SU-DHL-6 (cell line): ENCODE results near the gene CIT.

Experiments used
- H2AFZ ChIP-seq: fragments of 200-600 bp; sonication (generic); 2 replicates; pipeline ENCODE4 v1.6.1; 2014; ENCODE audit warnings: low read depth, mild to moderate bottlenecking, moderate library complexity, mixed read lengths, antibody characterized with exemption, low read length; ENCODE audit not compliant: severe bottlenecking
- H3F3A ChIP-seq: fragments of 200-600 bp; shearing (Covaris generic); 2 replicates; pipeline ENCODE4 v1.6.0; 2016; ENCODE audit warnings: antibody characterized with exemption, mild to moderate bottlenecking; ENCODE audit not compliant: insufficient read depth
- H3K27ac ChIP-seq: fragments of 200-600 bp; sonication (generic); 2 replicates; pipeline ENCODE4 v1.5.1; 2016; ENCODE audit warnings: low read depth, mild to moderate bottlenecking, low read length, moderate library complexity, mixed read lengths
- H3K27me3 ChIP-seq: fragments of 200-600 bp; sonication (generic), shearing (Covaris generic); 2 replicates; pipeline ENCODE4 v1.6.0; 2014; ENCODE audit warnings: mild to moderate bottlenecking, low read length
- H3K36me3 ChIP-seq: fragments of 200-600 bp; sonication (generic); 2 replicates; pipeline ENCODE4 v1.6.1; 2014; ENCODE audit warnings: mild to moderate bottlenecking, low read length, mixed read lengths
- H3K4me2 ChIP-seq: fragments of 300-600, 200-600 bp; shearing (Covaris generic), sonication (generic); 2 replicates; pipeline ENCODE4 v1.6.0; 2014; ENCODE audit warnings: low read length, low read depth, mild to moderate bottlenecking; ENCODE audit not compliant: poor library complexity, severe bottlenecking
- H3K4me3 ChIP-seq: fragments of 200-600 bp; sonication (generic); 2 replicates; pipeline ENCODE4 v1.5.1; 2014; ENCODE audit warnings: antibody characterized with exemption, low read length, mild to moderate bottlenecking, mixed read lengths; ENCODE audit not compliant: insufficient read depth, poor library complexity, severe bottlenecking
- H3K79me2 ChIP-seq: fragments of 200-600 bp; sonication (generic); 2 replicates; pipeline ENCODE4 v1.6.1; 2014; ENCODE audit warnings: mild to moderate bottlenecking, low read length, moderate library complexity; ENCODE audit not compliant: insufficient read depth
- H3K9ac ChIP-seq: fragments of 200-600 bp; sonication (generic); 2 replicates; pipeline ENCODE4 v1.7.0; 2014; ENCODE audit warnings: mild to moderate bottlenecking, low read length
- H3K9me2 ChIP-seq: fragments of 200-600 bp; sonication (generic); replicated peaks from 2 replicates; pipeline ENCODE4 v1.6.1; 2014; ENCODE audit warnings: low read length; ENCODE audit not compliant: insufficient read depth
- H3K9me3 ChIP-seq: fragments of 200-600 bp; sonication (generic); 2 replicates; pipeline ENCODE4 v1.6.1; 2014; ENCODE audit warnings: low read length, mixed read lengths; ENCODE audit not compliant: insufficient read depth
- H4K20me1 ChIP-seq: fragments of 200-600 bp; sonication (generic); 2 replicates; pipeline ENCODE4 v1.6.1; 2014; ENCODE audit warnings: low read depth, mild to moderate bottlenecking, antibody characterized with exemption, low read length, moderate library complexity, mixed read lengths
- CTCF ChIP-seq: fragments of 200-600 bp; sonication (generic); IDR thresholded peaks from one replicate; pipeline ENCODE4 v1.5.1; 2017; ENCODE audit warnings: antibody characterized with exemption, mild to moderate bottlenecking, low read length, moderate library complexity; ENCODE audit not compliant: insufficient read depth, poor library complexity, severe bottlenecking
- EZH2phosphoT487 ChIP-seq: fragments of 200-600 bp; sonication (generic), shearing (Covaris generic); conservative IDR thresholded peaks from 2 replicates; pipeline ENCODE4 v1.6.1; 2018; ENCODE audit warnings: mild to moderate bottlenecking, antibody characterized with exemption, low read length, moderate library complexity, mixed read lengths

Gene CIT

GRCh38 chr12:119686355-119686754 is 190.8 kb downstream of the CIT start:
- Histone ChIP-seq H3K27me3 (no peaks in the 10 kb centered on the region), H3K4me2 (no peak overlapping the region), H4K20me1 (no peaks in the 10 kb centered on the region), H2AFZ (no peak overlapping the region), H3K79me2 (no peaks in the 10 kb centered on the region), H3K9me2 (no peaks in the 10 kb centered on the region), H3K9me3 (no peaks in the 10 kb centered on the region), H3K27ac (no peak overlapping the region), H3K4me3 (no peak overlapping the region), H3K9ac (no peak overlapping the region), H3K36me3 (no peaks in the 10 kb centered on the region), H3F3A (peaks cover 16% of the 10 kb centered on the region)
- TF ChIP-seq EZH2phosphoT487, result no peak
- no peak for TF ChIP-seq CTCF

GRCh38 chr12:119685375-119685774 is 191.7 kb downstream of the CIT start:
- TF ChIP-seq CTCF (no peak), EZH2phosphoT487 (no peak)
- Histone ChIP-seq H3K36me3 (no peaks in the 10 kb centered on the region), H2AFZ (no peak overlapping the region), H3K9ac (no peak overlapping the region), H3K27me3 (no peaks in the 10 kb centered on the region), H3K4me2 (no peak overlapping the region), H3K27ac (no peak overlapping the region), H4K20me1 (no peaks in the 10 kb centered on the region), H3K9me2 (no peaks in the 10 kb centered on the region), H3F3A (peaks cover 16% of the 10 kb centered on the region), H3K79me2 (no peaks in the 10 kb centered on the region), H3K9me3 (no peaks in the 10 kb centered on the region), H3K4me3 (no peak overlapping the region)

GRCh38 chr12:119684711-119685369 is 192.3 kb downstream of the CIT start:
- Histone ChIP-seq H3K4me3 (no peak overlapping the region), H3K9ac (no peak overlapping the region), H3K36me3 (no peaks in the 10 kb centered on the region), H3K27ac (no peak overlapping the region), H3K9me3 (no peaks in the 10 kb centered on the region), H3K79me2 (no peaks in the 10 kb centered on the region), H3K4me2 (no peak overlapping the region), H3K27me3 (no peaks in the 10 kb centered on the region), H2AFZ (no peak overlapping the region), H4K20me1 (no peaks in the 10 kb centered on the region), H3F3A (peaks cover 16% of the 10 kb centered on the region), H3K9me2 (no peaks in the 10 kb centered on the region)
- TF ChIP-seq EZH2phosphoT487 (no peak), CTCF (no peak)
